GM10847 (cell line): ENCODE data around the gene SLC12A6.

Experiments
- POLR2A ChIP-seq: IDR thresholded peaks from 2 replicates; pipeline ENCODE4 v1.6.1; 2011; ENCODE audit not compliant: insufficient read length; ENCODE audit errors: extremely low read depth

The SLC12A6 gene

DNA sequence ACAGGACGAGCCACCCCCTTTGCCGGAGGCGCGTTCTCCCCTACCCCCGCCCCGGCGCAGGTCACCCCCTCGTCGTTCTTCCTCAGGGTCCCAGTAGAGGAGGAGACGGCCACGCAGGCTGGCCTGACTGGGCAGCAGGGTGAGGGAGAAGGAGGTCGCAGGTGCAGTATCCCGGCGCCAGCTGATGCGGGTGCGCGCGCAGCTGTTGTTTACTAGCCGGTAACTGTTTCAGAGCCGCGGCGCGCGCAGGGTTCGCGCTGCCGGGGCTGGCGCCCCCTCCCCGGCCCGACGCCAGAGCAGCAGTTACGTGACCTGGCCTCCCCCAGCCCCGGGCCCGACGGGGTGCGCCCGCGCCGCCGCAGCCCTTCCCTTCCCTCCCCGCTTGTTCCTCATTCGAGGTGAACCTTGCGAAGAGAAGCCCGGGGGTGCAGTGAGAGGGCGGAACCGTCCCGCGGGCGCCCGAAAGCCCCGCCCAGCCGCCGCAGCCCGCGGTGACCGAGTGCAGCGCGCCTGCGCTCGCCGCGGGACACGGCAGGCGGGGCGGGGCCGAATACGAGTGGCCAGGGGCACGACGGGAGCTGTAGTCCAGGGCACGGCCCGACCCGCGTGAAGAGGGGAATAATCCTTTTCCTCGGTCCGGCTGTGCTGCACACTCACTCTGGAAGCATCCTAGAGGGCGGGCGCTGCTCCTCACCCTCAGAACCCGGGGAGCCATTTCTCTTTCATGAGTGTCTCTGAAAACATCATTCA, at the start of gene SLC12A6:
SLC12A6 (minus strand) TSS at position 225 of the 750 bp plus-strand sequence. CDS start 1,101 bp downstream, outside the sequence.
- peak; percentile 51 for TF ChIP-seq POLR2A

DNA sequence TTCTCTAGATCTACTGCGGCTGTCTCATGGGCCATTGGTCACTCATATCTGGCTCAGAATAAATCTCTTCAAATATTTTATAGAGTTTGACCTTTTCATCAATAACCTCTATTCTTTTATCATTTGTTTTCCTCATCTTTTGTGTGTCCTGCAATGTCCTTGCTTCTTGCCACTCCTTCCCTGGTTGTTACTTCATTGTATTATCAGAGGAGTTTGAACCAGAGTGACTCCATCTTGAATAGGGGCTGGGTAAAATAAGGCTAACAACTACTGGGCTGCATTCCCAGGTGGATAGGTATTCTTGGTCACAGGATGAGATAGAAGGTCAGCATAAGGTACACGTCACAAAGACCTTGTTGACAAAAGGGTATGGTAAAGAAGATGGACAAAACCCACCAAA, 39.3 kb upstream of the SLC12A6 start:
- TF ChIP-seq POLR2A: no peak

DNA sequence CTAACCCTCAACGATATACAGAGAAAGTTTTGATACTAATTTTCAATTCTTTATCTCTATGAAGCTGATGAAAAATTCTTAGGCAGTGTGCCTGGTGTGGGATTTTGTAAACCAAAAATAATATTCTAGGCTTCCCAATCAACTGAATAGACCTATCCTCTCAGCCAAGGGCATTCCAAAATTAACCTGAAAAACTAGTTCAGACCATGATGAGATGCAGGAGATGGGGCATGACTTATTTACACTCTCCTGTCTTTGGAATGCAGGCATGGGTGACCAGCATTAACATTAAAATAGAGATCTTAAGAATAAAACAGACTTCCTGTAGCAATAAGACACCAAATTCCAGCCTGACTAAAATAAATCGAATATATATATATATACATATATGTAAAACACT, 37.2 kb upstream of the SLC12A6 start:
- no peak for TF ChIP-seq POLR2A

DNA sequence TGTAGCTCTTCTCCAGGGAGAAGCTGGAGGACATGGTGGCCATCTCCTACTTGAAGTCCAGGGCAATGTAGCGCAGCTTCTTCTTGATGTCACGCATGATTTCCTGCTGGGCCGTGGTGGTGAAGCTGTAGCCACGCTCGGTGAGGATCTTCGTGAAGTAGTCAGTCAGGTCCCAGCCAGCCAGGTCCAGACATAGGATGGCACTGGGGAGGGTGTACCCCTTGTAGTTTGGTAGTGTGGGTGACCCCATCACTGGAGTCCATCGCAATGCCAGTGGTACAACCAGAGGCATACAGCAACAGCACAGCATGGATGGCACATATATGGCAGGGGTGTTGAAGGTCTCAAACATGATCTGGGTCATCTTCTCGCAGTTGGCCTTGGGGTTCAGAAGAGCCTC, 36.4 kb upstream of the SLC12A6 start:
- TF ChIP-seq POLR2A: no peak

DNA sequence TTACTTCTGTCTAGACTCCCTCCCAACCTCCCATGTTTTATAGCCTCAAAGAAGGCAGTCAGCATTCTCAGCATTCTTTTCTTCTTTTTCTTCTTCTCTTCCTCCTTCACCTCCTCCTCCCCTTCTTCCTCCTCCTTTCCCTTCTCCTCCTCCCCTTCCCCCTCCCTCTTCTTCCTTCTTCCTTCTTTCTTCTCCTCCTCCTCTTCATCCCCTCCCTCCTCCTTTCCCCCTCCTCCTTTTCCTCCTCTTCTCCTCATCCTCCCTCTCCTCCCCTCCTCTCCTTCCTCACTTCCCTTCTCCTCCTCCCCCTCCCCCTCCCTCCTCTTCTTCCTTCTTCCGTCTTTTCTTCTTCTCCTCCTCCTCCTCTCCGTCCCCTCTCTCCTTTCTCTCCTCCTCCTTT, 33.1 kb upstream of the SLC12A6 start:
- TF ChIP-seq POLR2A: no peak

DNA sequence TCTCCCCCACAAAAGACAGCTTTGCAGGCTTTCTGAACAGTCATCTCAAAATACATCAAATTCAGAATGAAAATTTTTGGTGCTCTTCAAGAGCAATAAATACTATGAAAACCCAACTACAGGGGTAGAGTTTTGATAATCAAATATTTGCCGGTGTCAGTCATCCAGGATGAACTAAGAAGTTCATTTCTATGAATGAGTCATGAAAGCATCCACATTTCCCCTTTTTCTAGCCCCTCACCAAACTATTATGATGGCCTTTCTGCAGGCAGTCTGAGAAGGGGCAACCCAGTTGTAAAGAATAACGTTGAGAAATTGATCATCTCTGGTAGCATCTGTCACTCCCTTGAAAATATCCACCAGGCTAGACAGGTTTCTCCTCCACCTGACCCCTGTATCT, 32.5 kb upstream of the SLC12A6 start:
- TF ChIP-seq POLR2A: no peak

DNA sequence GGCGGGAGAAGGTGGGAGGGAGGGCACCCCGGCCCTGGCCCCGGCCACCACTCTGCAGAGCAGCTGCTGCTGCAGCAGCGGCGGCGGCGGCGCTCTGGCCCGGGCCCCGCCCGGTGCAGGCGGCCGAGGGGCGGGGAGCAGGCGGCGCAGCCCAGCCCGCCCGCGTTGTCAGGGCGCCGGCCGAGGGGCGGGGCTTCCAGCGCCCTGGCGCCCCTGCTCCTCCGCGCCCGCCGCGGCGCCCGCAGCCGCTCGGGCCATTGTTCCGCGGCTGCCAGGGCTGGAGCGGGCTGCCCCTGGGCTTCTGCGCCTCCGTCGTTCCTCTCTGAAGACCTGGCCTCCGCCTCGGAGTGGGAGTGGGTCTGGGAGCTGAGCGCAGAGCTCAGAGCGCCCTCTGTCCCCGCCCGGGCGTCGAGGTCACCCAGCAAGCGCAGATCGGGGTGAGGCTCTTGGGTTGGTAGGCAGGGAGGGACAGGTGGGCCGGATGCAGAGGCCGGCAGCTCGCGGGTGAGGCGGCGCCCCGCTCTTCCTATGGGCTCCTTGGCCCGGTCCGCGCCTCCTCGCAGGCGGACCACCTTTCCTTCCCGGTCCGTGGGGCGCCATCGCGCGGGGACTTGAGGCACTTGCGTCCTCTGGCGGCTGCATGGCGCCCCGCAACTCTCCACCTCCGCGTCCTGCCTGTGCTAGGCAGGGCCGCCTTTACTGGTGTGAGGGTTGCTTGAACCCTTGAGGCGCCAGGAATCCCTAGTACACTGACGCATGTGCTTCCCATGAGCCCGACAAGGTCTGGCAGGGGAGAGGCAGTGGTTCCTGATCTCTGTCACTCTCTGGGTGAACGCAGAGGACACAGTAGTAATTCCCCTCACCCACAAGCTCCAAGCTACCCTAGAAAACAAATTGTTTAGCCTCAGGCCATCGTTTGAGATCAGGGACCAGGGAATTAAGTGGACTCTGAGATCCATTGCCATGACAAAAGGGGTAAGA, 29.8 kb upstream of the SLC12A6 start, which contains the start of gene LPCAT4:
LPCAT4 (minus strand) TSS at position 96 of the 981 bp plus-strand sequence. CDS start 96 bp downstream, outside the sequence.
- peak; percentile 79 for TF ChIP-seq POLR2A

DNA sequence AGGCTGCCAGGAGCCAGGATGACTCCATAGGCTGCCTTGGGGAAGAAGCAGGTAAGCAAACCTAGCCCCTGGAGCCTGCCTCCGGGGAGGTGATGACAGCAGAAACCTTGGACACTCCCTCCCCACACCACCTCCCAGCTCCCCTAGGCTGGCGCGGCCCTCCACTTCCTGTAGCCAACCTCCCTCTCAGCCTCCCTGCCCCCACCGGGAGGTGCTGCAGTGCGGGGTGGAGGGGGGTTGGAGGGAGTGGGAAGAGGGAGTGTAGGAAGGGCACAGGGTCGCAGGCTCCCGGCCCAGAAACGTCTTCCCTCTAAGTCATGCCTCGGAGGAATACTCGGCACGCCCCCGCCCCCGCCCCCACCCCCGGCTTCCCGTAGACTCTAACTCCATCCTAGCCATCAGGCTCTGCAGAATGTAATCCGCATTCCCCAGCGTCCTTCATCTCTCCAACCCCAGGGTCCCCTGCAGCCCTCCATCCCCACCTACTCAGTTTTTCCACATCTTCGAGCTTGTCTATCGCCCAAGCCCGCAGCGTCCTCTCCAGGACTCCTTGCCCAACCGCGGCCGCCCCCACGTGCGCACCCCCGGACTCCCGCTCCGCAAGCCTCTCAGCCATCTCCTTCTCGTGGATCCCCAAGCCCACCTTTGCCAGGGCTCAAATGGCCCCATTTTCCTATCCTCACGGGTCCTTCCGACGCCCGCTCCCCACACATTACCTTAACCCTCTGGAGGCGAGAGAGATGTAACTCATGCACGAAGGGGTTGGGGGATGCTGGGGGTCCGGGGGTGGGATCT, 28.9 kb upstream of the SLC12A6 start:
- no peak for TF ChIP-seq POLR2A

DNA sequence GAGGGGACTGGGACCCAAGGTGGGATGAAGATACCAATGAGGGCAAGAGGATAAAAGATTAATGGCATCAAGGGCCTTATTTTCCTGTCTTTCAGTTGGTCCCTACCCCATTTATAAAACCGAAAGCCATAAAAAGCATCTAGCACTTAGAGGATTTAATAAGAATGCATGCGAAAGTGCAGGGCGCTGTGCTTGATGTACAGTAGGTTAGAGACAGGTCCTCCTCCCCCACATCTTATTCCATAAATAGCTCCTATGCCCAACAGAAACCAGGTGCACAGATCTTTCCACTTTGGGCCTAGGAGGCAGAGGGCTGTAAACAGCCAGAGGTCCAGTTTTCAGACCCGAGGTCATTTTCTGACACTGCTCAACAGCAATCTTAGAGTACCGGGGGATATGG, 28.3 kb upstream of the SLC12A6 start:
- TF ChIP-seq POLR2A: no peak

DNA sequence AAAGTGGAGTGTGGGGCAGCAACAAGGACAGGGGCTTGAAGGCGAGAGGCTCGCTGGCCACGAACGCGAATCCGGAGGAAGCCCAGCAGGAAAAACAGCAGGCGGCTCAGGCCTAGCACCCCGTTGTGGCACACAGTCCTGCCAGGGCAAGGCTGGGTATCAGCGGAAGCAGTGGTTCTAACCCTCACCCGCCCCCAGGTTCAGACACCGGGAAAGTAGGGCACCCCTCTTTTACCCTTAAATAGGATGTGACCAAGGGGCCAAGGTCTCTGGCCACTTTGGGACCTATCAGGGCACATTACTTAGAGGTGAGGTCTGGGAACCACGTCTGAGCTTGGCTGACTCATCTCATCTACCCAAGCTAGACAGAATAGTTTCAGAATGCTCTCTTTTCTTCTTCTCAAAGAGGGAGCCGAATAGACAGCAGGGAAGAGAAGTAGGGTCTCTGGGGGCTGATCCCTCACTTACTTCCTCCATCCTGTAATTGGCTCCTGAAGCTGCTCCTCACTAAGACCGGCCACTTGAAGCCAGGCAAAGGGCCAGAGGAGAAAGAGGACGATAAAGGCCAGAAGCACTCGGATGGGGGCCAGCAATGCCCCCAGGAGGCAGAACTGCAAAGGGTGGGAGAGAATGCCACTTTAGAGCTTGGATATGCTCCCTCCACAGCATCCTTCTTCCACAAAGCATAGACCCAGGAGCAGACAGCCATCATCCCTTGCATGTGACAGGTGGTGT, 27.7 kb upstream of the SLC12A6 start:
- no peak for TF ChIP-seq POLR2A

DNA sequence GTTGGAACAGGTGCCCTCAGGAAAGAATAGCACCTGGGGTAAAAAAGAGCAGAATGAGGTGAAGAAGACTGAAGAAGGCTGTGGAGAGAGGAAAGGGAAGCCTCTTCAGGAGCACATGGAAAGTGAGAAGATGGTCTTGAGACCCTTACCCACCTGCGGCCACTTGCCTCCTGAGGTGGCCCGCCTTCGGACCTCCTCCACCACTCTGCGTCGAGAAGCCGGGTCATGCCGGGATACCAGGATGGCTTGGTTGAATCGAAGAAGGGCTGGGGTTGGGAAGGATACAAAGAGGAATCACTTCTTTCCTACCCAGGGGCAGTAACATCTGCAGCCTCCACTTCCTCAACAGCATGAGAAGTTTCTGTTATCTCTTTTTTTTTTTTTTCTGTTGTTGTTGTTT, 26.5 kb upstream of the SLC12A6 start:
- TF ChIP-seq POLR2A: no peak

DNA sequence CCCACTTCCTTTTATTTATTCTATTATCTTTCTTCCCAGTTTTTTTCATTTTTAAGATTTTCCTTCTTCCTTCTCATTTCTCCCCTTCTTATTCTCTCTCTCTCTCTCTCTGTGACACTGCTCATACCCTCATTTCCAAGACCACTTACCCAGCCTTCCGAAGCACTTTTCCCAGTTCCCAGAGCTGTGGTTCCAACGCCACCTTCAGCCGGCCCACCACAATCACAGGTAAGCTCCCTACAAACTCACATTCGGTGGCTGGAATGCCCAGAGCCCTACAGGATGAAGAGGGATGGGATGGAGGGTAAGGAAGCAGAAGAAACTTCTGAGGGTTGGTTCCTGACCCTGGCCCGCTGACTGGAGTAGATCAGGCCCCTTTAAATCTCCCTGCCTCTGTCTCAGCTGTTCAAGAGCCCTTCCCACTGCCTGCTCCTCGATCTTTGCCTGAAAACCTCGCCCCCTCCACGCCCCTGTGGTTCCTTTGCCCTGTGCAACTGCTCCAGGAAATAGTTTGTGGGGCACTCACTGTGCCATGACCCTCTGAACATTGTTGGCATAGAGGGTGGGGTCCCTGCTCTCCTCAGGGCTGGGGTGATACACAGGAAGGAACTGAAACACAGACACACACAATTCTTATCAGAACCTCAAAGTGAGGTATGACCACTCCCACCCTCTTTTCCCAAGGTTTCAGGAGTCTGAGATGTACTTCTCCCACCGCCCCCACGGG, 24.6 kb upstream of the SLC12A6 start:
- no peak for TF ChIP-seq POLR2A

DNA sequence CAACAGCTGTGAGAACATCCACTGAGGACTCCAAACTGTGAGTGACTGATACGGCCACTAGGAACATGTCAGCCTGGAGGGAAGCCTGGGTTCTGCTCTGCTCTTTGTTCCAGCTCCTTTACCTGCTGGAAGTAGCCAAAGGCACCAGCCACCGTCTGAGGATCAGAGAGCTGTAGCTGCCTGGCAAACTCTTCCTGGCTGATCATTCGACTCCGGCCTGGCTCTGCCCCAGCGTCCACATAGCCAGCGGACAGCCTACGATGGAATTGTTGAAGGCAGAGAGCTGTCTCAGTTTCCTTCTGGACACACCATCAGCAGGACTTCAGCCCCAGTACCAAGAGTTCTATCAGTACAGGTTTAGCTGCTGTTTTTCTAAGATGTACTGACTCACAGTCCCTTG, 23.7 kb upstream of the SLC12A6 start:
- TF ChIP-seq POLR2A: no peak

DNA sequence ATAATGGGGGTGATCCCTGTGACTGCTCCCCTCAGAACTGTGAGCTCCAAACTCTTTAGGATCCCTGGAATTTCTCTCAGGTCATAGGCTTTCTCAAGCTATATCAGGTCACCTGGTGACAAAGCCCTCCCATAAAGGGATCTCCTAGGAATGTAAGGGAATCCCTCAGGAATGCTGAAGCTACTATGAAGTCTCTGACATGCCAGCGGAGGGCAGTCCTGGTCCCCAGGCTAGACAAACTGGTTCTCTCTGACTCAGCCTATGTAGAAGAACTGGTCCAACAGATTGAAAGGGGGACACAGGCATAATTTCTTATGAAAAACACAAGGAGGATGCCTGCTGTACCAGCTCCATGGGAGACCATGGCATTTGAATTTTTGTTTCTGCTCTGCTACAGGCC, 22.7 kb upstream of the SLC12A6 start:
- TF ChIP-seq POLR2A: no peak

DNA sequence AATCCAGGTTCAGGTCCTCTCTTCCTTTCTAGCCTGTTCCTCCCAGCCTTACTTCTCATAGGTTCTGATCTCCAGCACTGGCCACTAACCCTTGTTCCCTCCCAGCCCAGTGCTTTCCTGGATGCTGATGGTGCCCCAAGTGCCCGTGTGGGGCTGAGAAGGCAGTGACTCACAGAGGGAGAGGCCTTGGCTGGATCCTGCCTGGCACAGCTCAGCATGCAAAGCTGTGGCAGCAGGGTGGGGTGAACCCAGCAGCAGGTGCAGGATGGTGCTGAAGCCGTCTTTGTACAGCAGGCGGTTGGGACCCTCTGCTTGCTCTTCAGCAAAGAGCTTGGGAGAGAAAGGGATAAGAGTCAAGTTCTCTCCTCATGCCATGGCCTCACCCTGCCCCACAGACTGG, 21.8 kb upstream of the SLC12A6 start:
- no peak for TF ChIP-seq POLR2A
